HG02938 (cell line): Measurements from ENCODE around the gene DHX35.
"Not testable (repeated sequence)": the region's sequence is repeated elsewhere in the genome, so short reads cannot be mapped to it uniquely, and the experiment has no call there.

Experiments
- ATAC-seq: cut with Tn5 transposase; IDR thresholded peaks from one replicate; pipeline ENCODE4 v1.9.1; 2021; ENCODE audit warnings: mild to moderate bottlenecking, moderate library complexity; ENCODE audit not compliant: unreplicated experiment

The DHX35 gene

DNA sequence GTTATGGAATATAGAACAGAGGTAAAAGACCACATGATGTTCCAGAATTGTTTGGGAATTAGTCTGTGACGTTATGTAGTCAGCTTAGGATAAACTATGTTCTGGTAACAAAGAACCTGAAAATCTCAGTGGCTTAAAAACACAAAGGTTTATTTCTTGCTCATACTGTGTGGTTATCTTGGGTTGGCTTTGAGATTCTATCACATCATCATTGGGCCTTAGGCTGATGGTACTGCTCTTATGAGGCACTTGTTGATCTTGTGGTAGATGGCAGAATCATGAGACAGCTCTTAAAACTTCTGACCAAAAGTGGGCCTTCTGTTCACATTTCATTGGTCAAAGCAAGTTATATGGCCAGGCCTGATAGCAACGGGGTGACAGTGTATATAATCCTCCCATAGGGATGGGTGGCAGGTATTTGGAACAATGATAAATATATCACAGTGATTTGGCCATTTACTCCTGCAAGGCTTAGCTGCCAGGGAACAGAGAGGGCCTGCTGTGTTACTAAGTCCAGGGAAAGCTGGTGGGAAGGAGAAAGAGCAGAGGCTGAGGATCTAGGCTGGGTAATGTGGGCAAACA, 13.5 kb downstream of the DHX35 start:
- no peak for ATAC-seq

DNA sequence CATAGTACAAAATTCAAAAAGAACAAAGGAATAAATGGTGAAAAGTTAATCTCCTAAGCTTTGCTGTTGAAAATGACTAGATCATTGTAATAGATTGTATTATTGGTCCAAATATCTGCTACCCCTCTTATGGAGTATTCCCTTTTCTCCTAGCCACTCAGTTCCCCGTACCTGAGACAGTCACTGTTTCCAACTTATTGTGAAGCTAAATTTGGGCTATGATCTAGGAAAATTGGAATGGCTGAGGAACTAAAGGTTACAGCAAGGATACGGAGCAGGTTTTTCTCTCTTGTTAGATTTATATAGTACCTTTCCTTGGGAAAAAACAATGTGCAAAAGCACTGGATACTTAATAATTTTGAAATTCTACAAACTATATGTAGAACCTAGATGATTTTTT, 17.3 kb downstream of the DHX35 start:
- ATAC-seq: no peak

DNA sequence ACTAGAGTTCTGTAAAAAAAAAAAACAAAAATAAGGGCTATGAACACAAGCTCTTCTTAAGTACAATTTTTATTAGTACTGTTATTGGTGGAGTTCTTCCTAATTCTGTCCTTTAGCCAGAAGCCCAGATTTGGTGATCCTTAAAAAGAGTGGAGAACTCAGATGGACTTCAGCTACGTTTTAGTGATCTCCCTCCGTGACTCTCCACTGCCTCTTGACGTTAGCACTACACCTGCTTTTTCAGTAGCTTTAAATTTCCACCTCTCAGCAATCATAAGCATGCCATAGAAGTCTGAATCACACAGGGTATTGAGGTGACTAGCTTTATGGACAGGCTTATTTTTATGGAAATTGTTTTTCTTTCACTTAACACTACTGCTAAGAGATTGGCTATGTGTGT, 17.7 kb downstream of the DHX35 start:
- ATAC-seq: no peak

DNA sequence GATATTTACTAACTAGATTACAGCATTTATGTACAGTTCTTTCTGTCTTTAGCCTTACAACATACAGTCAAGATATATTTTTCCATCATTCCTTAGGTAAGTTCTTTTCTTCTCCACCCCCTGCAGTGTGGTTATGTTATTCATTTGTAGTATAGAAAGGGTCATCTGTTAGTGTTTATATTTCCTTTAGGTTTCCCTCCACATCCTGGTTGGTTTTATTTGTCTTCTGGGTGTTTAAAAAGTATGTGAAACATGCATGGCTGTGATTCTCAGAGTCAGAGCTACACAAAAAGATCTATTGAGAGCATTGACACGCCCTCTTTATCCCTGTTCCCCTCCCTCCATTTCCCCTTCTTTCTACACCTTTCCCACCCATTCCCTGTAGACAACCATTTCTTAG, 20.1 kb downstream of the DHX35 start:
- no peak for ATAC-seq

DNA sequence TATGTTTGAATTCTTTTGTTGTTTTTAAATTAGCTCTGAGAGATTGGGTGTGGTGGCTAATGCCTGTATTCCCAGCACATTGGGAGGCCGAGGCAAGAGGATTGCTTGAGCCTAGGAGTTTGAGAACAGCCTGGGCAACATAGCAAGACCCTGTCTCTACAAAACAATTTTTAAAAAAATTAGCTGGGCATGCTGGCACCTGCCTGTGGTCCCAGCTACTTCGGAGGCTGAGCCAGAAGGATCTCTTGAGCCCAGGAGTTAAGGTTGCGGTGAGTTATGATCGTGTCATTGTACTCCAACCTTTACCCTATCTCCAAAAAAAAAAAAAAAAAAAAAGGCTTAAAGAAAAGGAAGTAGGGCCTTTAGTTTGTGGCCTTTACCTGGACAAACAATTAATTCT, 22.9 kb downstream of the DHX35 start:
- ATAC-seq: no peak

DNA sequence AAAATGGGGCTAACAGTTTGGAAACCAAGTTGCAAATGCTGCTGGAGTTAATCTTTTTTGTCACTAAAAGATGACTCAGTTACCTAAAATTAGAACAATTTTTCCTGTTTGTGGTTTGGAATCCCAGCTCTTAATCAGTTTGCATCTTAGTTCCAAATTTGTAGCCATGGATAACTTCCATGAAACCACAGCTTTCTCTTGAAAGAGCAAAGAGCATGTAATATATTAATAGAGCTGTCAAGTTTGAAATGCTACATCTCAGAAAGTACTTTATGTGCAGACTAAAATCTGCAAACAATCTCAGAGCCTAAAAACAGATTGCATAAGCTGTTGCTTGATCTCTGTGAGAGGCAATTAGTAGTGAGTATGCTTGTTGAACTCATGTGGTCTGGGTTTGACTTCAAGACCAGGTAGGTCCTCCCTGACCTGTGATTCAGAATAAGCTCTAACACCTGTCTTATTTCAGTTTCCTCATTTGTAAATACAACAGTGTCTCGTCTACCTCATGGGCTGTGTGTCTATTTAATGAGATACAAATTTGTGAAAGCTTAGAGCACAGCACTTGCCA, 23.5 kb downstream of the DHX35 start:
- ATAC-seq: no peak

DNA sequence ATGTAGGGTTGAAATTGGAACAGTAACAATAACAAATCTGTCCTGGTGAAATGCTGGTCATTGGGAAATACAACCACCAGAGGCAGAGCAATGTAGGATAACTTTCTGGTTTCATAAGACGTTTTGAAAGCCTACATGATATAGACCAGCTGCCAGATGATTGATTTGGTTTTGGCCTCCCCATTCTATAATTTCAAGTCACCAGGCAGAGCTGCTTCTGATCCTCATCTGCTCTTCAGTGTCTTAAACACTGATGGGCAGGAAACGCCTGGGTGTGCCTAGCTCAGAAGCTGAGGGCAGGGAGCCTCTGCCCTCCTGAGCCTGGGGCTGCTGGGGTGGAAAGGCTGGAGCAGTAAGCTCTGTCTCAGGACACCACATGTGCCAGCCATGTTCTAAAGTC, 24.5 kb downstream of the DHX35 start:
- no peak for ATAC-seq

DNA sequence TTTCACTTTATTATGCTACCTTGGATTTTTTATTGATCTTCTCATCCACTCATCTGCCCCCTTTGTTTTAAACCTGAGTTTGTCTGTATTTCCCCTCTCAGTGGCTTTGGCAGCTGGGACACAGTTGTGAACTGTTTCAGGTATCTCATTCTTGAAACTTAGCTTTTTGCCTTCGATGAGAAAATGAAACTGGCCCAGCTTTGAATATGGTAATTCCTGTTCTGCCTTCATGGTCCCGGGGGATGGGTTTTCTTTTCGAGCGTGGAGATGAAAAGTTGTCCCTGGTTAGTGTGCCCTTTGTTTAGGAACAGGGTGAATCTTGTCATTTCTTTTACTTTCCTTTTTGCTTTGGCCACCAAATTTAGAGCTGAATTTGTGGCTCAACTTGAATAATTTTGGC, 25.6 kb downstream of the DHX35 start:
- ATAC-seq: peak; percentile 78

DNA sequence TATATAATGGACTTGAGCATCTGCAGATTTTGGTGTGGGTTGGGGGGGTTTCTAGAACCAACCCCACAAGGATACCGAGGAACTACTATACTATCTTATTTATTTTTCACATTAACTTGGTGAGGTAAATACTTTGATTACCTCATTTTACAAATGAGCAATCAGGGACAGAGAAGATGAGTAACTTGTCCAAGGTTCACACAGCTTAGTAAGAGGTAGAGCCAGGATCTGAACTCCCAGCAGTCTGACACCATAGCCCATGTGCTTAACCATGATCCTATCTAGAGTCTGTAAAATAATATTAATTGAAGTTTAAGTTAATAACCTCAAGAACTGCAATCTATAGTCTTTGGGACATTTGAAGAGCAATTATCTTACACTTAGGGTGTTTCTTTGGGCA, 28.6 kb downstream of the DHX35 start:
- no peak for ATAC-seq

DNA sequence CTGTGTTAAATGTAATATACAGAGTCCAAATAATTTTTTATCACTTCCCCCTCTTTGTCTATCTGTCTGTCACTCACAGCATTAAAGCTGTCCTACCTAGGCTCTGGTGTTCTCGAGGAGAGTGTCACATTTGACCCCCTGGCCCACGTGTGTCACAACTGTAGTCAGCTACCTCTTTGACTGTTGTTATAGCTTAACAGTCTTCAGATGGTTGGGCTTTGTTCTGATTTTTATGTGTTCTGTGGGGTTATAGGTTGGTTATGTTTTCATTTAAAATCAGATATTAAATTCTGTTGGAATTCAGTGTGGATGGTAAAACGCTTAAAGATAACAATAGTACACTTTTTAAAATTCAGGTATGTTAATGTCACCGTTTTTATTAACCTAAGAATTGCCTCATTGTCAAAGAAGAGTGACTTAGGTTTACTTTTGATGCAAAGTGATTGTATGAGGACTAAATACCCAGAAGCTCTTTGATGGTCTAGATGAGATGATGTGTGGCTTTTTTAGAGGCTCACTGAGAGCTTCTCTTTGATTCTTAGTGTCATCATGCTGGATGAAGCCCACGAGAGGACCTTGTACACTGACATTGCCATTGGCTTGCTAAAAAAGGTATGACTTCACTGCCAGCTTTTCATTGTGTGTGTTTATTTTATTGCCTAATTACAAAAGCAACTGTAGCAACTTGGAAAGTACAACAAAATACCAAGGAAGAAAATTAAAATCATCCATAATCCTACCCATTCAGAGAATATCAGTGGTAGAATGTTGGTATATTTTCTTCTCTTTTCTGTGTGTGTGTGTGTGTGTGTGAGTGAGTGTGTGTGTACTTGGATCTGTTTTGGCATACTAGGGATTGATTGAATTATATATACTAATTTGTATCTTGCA, 29.9 kb downstream of the DHX35 start:
- no peak for ATAC-seq

DNA sequence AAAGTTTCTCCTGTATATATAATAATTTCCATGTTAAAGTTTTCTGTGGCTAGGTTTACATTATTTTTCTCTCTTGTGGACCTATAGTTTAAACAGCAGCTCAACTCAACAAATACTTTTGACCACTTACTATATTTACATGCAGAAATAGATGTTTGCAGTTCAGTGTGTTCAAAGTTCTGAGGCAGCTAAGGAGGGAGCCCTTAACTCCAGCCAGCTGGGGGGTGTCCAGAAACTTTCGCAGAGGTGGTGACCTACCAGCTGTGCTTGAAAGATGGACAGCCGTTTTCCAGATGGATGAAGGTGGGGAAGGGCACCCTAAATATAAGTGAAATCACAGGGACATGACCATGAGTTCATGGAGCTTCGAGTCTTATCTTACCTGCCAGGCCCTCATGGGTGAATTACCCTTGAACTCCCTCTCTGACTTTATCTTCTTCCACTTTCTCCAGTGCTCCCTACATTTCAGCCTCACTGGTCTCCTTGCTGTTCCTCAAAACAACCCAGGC, 33.4 kb downstream of the DHX35 start:
- ATAC-seq: no peak

DNA sequence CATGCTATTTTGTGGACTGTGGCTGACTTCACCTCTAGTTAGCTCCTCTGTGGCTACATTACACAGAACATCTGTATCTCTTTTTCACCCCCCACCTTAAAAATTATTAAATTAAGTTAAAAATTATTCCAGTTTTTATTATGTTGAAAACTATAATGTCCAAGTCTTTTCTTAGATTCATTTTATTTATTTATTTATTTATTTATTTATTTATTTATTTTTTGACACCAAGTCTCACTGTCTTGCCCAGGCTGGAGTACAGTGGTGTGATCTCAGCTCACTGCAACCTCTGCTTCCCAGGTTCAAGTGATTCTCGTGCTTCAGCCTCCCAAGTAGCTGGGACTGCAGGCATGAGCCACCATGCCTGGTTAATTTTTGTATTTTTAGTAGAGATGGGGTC, 34.7 kb downstream of the DHX35 start:
- not testable (repeated sequence) for ATAC-seq

DNA sequence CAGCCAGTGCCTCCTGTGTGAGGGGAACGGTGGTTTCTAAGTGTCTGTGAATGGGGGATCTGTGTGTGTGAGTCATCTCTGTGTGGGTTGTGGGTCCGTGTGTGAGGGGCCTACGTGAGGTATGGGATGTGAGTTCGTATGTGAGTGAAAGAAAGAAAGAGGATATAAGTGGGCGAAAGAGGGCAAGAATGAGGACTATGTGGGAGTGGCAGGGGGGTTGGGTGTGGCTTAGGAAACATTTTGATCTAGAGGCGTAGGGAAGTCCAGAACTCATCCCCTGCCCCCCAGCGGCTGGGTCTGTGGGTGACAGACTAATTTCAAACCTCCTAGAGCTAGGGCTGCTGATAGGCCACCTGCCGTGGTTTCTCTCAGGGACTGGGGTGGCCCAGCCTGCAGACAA, 35.5 kb downstream of the DHX35 start:
- ATAC-seq: peak; percentile 84

DNA sequence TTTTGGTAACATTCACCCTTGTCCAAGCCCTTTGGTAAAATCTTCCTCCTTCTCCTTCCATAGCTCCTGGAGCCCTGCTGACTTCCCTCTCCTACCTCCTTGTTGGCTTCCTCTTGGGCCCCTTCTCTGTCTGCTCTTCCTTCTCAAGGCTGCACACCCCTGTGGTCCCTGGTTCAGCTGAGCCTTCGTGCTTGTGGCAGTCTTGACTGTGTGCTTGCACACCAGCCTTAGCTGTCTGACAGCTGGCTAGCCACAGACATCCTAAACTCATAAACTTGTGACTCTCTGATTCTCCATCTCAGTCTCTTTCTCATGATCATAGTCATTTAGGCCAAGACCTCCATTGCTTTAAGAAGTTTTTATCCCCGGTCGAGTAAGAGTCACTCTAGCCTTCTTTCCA, 37.1 kb downstream of the DHX35 start:
- ATAC-seq: no peak

DNA sequence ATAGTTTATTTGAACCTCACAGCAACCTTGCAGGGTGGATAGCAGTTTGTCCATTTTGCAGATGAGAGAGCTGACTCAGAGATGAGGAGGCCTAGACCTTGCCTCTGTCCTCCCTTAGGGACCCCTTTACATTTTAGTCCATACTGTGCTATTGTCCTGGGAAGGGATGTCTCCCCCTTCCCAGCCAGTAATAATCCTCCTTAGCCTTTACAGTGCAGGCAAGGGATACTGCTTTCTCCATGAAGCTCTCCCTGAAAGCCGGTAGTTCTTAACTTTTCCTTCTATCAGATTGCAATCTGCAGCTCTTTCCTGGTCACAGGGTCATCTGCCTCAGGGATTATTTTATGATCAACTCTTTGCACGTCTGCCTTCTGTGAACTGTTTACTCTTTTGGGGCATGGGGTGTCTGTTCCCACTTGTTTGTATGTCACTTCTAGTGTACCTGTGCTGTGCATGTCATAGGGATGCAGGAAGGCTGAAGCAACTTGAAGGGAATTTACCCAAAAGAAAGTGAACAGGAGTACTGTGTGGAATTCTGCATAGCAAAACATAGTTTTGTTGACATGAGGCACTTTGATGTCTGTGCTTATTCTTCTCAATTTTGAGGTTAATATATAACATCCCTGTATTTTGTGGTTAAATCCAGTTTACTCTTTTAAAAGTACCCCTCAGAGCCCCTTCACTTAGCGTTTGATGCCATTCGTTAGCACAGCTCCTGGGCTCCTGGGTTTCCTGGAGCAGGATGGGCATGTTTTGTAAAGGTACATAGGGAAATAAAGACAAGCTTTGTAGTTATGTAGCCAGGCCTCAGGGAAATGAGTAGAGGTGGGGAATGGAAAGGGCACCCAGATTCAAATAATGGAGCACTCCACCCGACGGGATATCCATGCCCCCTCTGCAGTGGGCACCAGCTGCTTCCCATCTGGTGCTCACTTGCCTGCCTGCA, 38.1 kb downstream of the DHX35 start:
- no peak for ATAC-seq

DNA sequence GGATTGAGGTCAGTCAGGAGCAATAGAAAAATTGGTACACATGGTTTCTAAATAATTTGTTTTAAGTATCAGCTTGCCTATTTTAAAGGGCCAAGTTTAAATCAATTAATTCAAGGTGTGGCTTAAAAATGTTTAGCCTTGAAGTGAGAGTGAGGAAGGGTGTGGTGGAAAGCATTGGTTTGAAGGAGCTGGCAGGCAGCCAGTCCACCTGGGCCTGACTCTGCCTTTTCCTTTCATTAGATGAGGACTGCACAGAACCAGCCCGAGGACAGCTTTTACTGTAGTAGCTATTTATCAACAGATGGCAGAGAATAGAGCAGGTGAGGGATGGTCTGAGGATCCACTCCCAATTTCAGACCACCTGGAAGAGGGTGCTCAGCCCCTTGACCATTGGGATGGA, 42.4 kb downstream of the DHX35 start:
- ATAC-seq: no peak

DNA sequence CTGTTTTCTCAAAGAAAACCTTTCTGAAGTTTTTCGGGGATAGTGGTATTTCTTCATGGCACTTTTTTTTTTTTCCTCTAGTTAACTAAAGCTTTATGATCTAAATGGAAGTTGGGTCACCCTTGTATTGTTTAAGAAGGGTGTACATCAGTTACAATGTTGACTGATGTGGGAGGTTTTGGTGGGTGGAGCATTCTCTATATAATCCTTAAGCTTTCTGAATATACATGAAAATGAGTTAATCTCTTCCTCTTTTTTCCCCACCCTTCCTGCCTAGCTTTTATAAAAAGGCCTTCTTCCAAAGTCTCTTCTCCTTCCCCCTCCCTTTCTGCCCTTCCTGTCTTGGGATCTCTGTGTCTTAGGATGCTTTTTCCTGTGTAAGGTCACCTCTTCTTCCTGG, 47.2 kb downstream of the DHX35 start:
- ATAC-seq: no peak

DNA sequence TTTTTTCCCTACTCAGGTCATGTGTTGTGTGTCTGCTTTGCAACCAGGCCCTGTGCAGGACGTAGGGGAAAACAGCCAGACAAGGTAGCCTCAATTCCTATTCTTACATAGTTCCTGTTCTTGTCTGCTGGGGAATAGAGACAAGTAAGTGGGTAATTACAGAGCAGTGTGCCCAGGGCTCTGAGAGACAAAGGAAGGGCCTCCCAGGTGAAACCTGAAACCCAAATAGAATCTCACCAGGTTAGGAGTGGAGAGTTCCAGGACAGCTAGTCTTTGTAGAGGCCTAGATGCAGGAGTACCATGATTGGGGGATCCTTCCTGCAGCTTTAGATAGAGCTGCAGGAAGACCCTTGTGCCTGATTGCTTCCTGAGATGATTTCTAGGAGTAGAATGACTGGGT, 48.4 kb downstream of the DHX35 start:
- no peak for ATAC-seq

DNA sequence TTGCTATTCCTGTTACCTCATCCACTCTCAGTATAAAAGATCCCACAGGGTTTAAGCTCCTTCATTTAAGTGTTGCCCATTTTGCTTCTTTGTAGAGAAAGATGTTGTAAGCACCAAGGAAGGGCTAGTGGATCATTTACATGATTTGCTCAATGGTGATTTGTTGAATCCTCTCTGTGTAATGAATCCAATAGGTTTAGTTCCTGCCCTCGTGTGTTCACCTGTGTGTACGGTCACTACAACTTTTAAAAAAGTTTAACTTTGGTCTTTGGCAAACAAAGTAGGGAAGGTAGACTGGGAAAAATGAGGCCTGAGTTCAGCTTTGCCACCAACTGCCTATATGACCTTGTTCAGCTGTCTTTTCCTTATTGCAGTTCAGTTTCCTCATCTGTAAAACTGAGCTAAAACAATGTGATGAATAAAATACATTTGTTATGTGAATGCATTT, 51.5 kb downstream of the DHX35 start:
- ATAC-seq: no peak

DNA sequence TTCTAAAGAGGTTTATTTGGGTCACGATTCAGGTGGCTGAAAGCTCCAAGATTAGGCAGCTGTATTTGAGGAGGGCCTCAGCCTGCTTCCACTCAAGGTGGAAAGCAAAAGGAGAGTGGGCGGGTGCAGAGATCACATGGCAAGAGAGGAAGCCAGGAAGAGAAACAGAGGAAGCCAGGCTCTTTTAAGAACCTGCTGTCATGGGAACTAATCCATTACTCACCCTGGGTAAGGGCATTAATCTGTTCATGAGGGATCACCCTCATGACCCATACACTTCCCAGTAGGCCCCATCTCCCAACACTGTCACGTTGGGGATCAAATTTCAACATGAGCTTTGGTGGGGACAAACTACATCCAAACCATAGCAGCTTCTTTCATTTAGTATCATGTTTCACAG, 53.9 kb downstream of the DHX35 start:
- no peak for ATAC-seq

DNA sequence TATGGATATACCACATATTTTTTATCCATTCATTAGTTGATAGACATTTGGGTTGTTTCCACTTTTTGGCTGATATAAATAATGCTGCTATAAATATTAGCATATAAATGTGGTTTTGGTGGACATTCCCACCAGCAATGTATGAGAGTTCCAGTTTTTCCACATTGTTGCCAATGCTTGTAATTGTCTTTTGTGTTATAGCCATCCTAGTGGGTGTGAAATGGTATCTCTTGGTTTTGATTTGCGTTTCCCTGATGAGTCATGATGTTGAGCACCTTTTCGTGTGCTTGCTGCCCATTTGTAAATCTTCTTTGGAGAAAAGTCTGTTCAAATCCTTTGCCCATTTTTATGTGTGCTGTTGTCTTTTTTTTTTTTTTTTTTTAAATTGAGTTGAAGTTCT, 54.4 kb downstream of the DHX35 start:
- ATAC-seq: no peak
